PC-3 (cell line): Measurements from ENCODE around the gene CAMKK2. TPM values are rescaled to one million over a fixed set of nuclear protein-coding genes. Genes with fewer than 3 reads are reported as not detected.
A peak's percentile ranks its signal among the peaks of the same experiment; 100 is the strongest.
"Not testable (repeated sequence)": the region's sequence is repeated elsewhere in the genome, so short reads cannot be mapped to it uniquely, and the experiment has no call there.

ENCODE experiments used
- ATAC-seq: fragments of 200-7000 bp; cut with Tn5 transposase; 2 replicates; pipeline ENCODE4 v1.9.1; 2020; ENCODE audit warnings: mild to moderate bottlenecking, moderate library complexity
- BruUV-seq: library from RNA; stranded (reverse); fragments of 400-500 nt; replicated peaks from 2 replicates; lab custom pipeline; 2021; lab: Mats Ljungman, UMichigan
- CTCF ChIA-PET: fragments of 300-600 bp; sonication (Branson Sonifier 250); formaldehyde crosslinking; loops from one replicate; lab custom pipeline; 2022; ENCODE audit warnings: antibody characterized with exemption; lab: Charles Lee
- POLR2A ChIA-PET: fragments of 300-600 bp; sonication (Branson Sonifier 250); formaldehyde crosslinking; loops from one replicate; lab custom pipeline; 2022; ENCODE audit warnings: antibody characterized with exemption; ENCODE audit not compliant: unreplicated experiment; lab: Charles Lee
- DNase-seq: peaks from one replicate; pipeline ENCODE4 v3.0.0-alpha.2; 2015
- H2AFZ ChIP-seq: fragments of 300-600 bp; sonication (generic); 2 replicates; pipeline ENCODE4 v1.6.0; 2016; ENCODE audit warnings: antibody characterized with exemption, low read length
- H3F3A ChIP-seq: fragments of 300-600 bp; sonication (generic); one replicate; pipeline ENCODE4 v1.6.0; 2017; ENCODE audit warnings: antibody characterized with exemption, low read length, control low read depth, mild to moderate bottlenecking; ENCODE audit not compliant: unreplicated experiment
- H3K27ac ChIP-seq: fragments of 300-600 bp; sonication (generic); 2 replicates; pipeline ENCODE4 v1.5.1; 2016; ENCODE audit warnings: mild to moderate bottlenecking, low read length
- H3K27me3 ChIP-seq: fragments of 300-600 bp; sonication (generic); 2 replicates; pipeline ENCODE4 v1.6.1; 2016; ENCODE audit warnings: low read length, mixed read lengths
- H3K36me3 ChIP-seq: fragments of 300-600 bp; sonication (generic); 2 replicates; pipeline ENCODE4 v1.6.1; 2016; ENCODE audit warnings: low read depth, mixed run types, low read length, mixed read lengths
- H3K4me1 ChIP-seq: fragments of 300-600 bp; sonication (generic); 2 replicates; pipeline ENCODE4 v1.5.1; 2016; ENCODE audit warnings: low read length; ENCODE audit not compliant: insufficient read depth
- H3K4me2 ChIP-seq: fragments of 300-600 bp; sonication (generic); 2 replicates; pipeline ENCODE4 v1.6.0; 2016; ENCODE audit warnings: low read length
- H3K4me3 ChIP-seq: fragments of 300-600 bp; sonication (generic); 2 replicates; pipeline ENCODE4 v1.5.1; 2016; ENCODE audit warnings: mild to moderate bottlenecking, low read length, mixed read lengths
- H3K79me2 ChIP-seq: fragments of 300-600 bp; sonication (generic); 2 replicates; pipeline ENCODE4 v1.6.1; 2017; ENCODE audit warnings: low read length, mixed read lengths
- H3K9ac ChIP-seq: fragments of 300-600 bp; sonication (generic); 2 replicates; pipeline ENCODE4 v1.6.0; 2016; ENCODE audit warnings: mild to moderate bottlenecking, low read length
- H3K9me2 ChIP-seq: fragments of 300-600 bp; sonication (generic); replicated peaks from 2 replicates; pipeline ENCODE4 v1.6.1; 2016; ENCODE audit warnings: mixed run types, low read length, mixed read lengths
- H3K9me3 ChIP-seq: fragments of 300-600 bp; sonication (generic); 2 replicates; pipeline ENCODE4 v1.6.1; 2016; ENCODE audit warnings: low read length, mixed read lengths
- H4K20me1 ChIP-seq: fragments of 300-600 bp; sonication (generic); 2 replicates; pipeline ENCODE4 v1.6.1; 2016; ENCODE audit warnings: low read length, mixed read lengths
- CTCF ChIP-seq: fragments of 300-600 bp; sonication (generic); conservative IDR thresholded peaks from 2 replicates; pipeline ENCODE4 v1.5.1; 2017; ENCODE audit warnings: antibody characterized with exemption, low read depth, mild to moderate bottlenecking, low read length
- EZH2 ChIP-seq: fragments of 300-600 bp; sonication (generic); IDR thresholded peaks from one replicate; pipeline ENCODE4 v1.6.1; 2017; ENCODE audit warnings: antibody characterized with exemption, mild to moderate bottlenecking, low read length; ENCODE audit not compliant: unreplicated experiment
- EZH2phosphoT487 ChIP-seq: fragments of 300-600 bp; sonication (generic); IDR thresholded peaks from 2 replicates; pipeline ENCODE4 v1.6.1; 2018; ENCODE audit warnings: mild to moderate bottlenecking, antibody characterized with exemption, low read length, borderline replicate concordance
- intact Hi-C: fragments of 100-400 bp; cut with micrococcal nuclease; formaldehyde crosslinking; loops from 2 replicates; pipeline ENCODE4 v1.9.0; 2023
- total RNA-seq: library from RNA; depleted of rRNA; stranded (reverse); fragments of >200 nt; gene quantifications from 2 replicates; pipeline ENCODE4 v1.2.3, GENCODE V29; 2014

The CAMKK2 gene
- total RNA-seq, 1 experiment from 2014 or later = 26.5 TPM

- H3K4me1 ChIP-seq = peaks cover 22% of the 10 kb centered on the region
- no peaks in the 10 kb centered on the region for H3K9me3 ChIP-seq
- no peaks in the 10 kb centered on the region for H3F3A ChIP-seq
- no peaks in the 10 kb centered on the region for H3K79me2 ChIP-seq
- BruUV-seq = no TSS peak
- peak overlapping the region; percentile 34 for H3K27ac ChIP-seq
- H3K4me2 ChIP-seq = no peak overlapping the region
- no peak for ATAC-seq
- ChIA-PET CTCF (no interaction called here), POLR2A (no interaction called here)
- no peaks in the 10 kb centered on the region for H3K9me2 ChIP-seq
- TF ChIP-seq CTCF = no peak
- no peak for TF ChIP-seq EZH2
- no peak for TF ChIP-seq EZH2phosphoT487
- no peaks in the 10 kb centered on the region for H3K27me3 ChIP-seq
- intact Hi-C loops = no loop called here
- H3K9ac ChIP-seq = no peak overlapping the region
- H4K20me1 ChIP-seq = no peaks in the 10 kb centered on the region
- DNase-seq = no peak
- H3K4me3 ChIP-seq = no peak overlapping the region
- H2AFZ ChIP-seq = no peak overlapping the region
- 0 out of 2 replicates have a peak, but pooled peaks cover 4% of the 10 kb centered on the region for H3K36me3 ChIP-seq
These were observed 67.4 kb downstream of the CAMKK2 start for GRCh38 chr12:121228919-121229665.

GRCh38 chr12:121227294-121227693 lies 69.2 kb downstream of the CAMKK2 start:
- no peaks in the 10 kb centered on the region for H3K27me3 ChIP-seq
- H3F3A ChIP-seq = no peaks in the 10 kb centered on the region
- TF ChIP-seq EZH2phosphoT487 = no peak
- no peak for TF ChIP-seq CTCF
- no peak for TF ChIP-seq EZH2
- H3K4me2 ChIP-seq = peak overlapping the region; percentile 62
- DNase-seq (peak; percentile 91), ATAC-seq (peak; percentile 58)
- no peaks in the 10 kb centered on the region for H3K9me2 ChIP-seq
- H3K36me3 ChIP-seq = 0 out of 2 replicates have a peak, but pooled peaks cover 4% of the 10 kb centered on the region
- no peaks in the 10 kb centered on the region for H3K79me2 ChIP-seq
- CTCF ChIA-PET = no interaction called here
- POLR2A ChIA-PET = no interaction called here
- peaks cover 22% of the 10 kb centered on the region for H3K4me1 ChIP-seq
- H2AFZ ChIP-seq = 0 out of 2 replicates have a peak overlapping the region, but pooled peaks have one; percentile 8
- no peak overlapping the region for H3K9ac ChIP-seq
- BruUV-seq = no TSS peak
- intact Hi-C loops = no loop called here
- no peaks in the 10 kb centered on the region for H4K20me1 ChIP-seq
- no peak overlapping the region for H3K4me3 ChIP-seq
- peak overlapping the region; percentile 50 for H3K27ac ChIP-seq
- no peaks in the 10 kb centered on the region for H3K9me3 ChIP-seq

- H3K9me3 ChIP-seq, H3K4me3 ChIP-seq, H2AFZ ChIP-seq, H3K36me3 ChIP-seq, intact Hi-C loops, H4K20me1 ChIP-seq, H3F3A ChIP-seq, H3K9ac ChIP-seq, ATAC-seq, DNase-seq, H3K27me3 ChIP-seq, BruUV-seq, H3K9me2 ChIP-seq, H3K79me2 ChIP-seq, CTCF ChIA-PET, POLR2A ChIA-PET: not testable (repeated sequence)
- Histone ChIP-seq H3K4me2 (peak overlapping the region; percentile 62), H3K4me1 (peaks cover 22% of the 10 kb centered on the region), H3K27ac (peak overlapping the region; percentile 8; the same call in 1 of the 2 replicates)
These were observed 69.6 kb downstream of the CAMKK2 start for GRCh38 chr12:121226871-121227270.
